ENCODE results near the gene LDHAL6B. TPM values are rescaled to one million over a fixed set of nuclear protein-coding genes. Genes with fewer than 3 reads are reported as not detected.
"Not testable (repeated sequence)": the region's sequence is repeated elsewhere in the genome, so short reads cannot be mapped to it uniquely, and the experiment has no call there.

The LDHAL6B gene
- total RNA-seq, 3 donors from 2014 or later, result not detected

DNA sequence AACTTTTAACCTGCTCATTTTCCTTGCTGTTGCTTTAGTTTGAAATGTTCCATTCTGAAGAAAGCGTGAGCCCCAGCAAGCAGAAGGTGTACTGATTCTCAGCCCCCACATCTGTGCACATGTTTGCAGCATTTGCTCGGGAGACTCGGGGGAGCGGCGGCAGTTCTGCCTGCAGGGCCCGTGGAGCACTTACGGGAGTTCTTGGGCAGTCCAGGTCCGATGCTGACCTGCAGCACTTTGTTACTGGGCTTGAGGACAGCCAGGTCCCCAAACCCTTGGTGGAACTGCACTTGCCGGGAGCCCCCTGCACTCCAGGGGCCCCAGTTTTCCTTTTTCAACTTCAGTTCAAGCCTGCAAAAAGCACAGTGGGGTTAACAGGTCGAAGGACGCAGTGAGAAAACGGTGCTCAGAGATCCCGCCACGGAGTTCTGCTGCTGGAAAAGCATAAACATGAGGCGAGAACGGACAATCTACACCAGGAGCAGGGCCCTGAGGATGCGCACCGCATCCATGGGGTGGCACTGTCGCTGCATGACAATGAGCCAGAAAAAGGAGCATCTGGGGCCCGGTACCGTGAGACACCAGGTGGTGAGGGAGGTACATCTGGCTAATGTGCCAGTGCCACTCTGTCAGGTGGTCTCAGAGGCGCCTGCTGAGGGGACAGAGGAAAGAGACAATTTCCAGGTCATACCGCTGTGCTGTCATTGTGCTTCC is 45.6 kb upstream of the LDHAL6B start:
- TF ChIP-seq, protein P1, sequence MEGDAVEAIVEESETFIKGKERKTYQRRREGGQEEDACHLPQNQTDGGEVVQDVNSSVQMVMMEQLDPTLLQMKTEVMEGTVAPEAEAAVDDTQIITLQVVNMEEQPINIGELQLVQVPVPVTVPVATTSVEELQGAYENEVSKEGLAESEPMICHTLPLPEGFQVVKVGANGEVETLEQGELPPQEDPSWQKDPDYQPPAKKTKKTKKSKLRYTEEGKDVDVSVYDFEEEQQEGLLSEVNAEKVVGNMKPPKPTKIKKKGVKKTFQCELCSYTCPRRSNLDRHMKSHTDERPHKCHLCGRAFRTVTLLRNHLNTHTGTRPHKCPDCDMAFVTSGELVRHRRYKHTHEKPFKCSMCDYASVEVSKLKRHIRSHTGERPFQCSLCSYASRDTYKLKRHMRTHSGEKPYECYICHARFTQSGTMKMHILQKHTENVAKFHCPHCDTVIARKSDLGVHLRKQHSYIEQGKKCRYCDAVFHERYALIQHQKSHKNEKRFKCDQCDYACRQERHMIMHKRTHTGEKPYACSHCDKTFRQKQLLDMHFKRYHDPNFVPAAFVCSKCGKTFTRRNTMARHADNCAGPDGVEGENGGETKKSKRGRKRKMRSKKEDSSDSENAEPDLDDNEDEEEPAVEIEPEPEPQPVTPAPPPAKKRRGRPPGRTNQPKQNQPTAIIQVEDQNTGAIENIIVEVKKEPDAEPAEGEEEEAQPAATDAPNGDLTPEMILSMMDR (IDR thresholded peaks at IDR 0.05), result no peak
- ATAC-seq (peak; percentile 44), DNase-seq (no peak)
- intact Hi-C loops (cut with DNase I, micrococcal nuclease), result no loop called here
- no peaks in the 10 kb centered on the region for H3K9me3 ChIP-seq
- no peaks in the 10 kb centered on the region for H3K36me3 ChIP-seq (ENCODE audit: low read depth)
- no peak overlapping the region for H3K4me3 ChIP-seq
- no peaks in the 10 kb centered on the region for H3K4me1 ChIP-seq (ENCODE audit: low read depth)

DNA sequence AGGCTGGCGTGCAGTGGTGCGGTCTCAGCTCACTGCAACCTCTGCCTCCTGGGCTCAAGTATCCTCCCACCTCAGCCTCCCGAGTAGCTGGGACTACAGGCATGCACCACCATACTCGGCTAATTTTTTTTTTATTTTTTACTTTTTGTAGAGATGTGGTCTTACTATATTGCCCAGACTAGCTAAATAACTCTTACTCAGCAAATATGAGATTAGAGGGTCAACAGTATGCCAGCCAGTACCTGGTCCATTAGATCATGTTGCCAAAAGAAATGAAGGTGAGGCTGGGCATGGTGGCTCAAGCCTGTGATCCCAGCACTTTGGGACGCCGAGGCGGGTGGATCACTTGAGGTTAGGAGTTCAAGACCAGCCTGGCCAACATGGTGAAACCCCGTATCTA is 44.6 kb upstream of the LDHAL6B start:
- H3K9me3 ChIP-seq; H3K36me3 ChIP-seq (ENCODE audit: low read depth); DNase-seq; ATAC-seq; H3K4me1 ChIP-seq (ENCODE audit: low read depth); intact Hi-C loops (cut with DNase I, micrococcal nuclease); H3K4me3 ChIP-seq: not testable (repeated sequence)

DNA sequence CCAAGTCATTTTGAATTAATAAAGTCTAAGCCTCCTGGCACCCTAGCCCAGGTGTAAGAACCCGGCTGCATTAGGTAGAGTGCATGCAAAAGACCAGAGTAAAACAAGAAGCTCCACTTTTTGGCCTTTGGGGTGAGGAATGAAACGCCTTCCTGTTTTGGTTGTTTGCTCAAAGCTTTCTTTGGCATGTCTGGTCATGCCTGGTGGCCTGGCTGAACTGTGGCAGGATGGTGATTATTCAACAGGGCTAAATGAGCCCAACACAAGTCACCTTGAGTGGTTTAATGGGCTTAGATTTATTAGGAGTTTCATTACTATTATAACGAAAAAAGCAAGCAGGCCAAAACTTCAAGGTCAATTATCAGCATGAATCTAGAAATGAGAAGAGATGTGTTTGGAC is 40.9 kb upstream of the LDHAL6B start:
- no peak overlapping the region for H3K4me3 ChIP-seq
- H3K36me3 ChIP-seq (ENCODE audit: low read depth), result no peaks in the 10 kb centered on the region
- H3K9me3 ChIP-seq, result no peaks in the 10 kb centered on the region
- no peak for ATAC-seq
- TF ChIP-seq, protein P1 (IDR thresholded peaks at IDR 0.05), result no peak
- intact Hi-C loops (cut with DNase I, micrococcal nuclease), result no loop called here
- no peak for DNase-seq
- H3K4me1 ChIP-seq (ENCODE audit: low read depth), result no peaks in the 10 kb centered on the region

DNA sequence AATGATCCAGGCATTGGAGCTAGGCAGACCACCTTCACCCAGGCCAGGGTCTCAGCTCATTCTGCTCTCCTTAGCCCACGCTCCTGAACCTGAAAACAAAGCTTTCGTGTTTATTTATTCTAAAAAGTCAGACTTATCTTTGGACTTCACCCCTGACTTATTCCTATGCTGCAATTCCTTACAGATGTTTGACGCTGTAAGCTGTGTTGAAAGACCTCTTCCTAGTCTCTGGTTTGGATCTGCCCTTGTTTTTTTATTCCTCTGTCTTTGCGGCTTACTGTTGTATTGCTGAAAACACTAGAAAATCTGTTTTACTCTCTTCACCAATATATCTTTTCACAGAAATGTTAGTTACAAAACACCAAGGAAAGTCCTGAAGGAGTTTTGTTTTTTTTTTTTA is 40.5 kb upstream of the LDHAL6B start:
- H3K4me1 ChIP-seq (ENCODE audit: low read depth), result no peaks in the 10 kb centered on the region
- TF ChIP-seq, protein P1 (IDR thresholded peaks at IDR 0.05), result no peak
- DNase-seq (no peak), ATAC-seq (no peak)
- no peaks in the 10 kb centered on the region for H3K36me3 ChIP-seq (ENCODE audit: low read depth)
- no peak overlapping the region for H3K4me3 ChIP-seq
- H3K9me3 ChIP-seq, result no peaks in the 10 kb centered on the region
- intact Hi-C loops (cut with DNase I, micrococcal nuclease), result no loop called here

DNA sequence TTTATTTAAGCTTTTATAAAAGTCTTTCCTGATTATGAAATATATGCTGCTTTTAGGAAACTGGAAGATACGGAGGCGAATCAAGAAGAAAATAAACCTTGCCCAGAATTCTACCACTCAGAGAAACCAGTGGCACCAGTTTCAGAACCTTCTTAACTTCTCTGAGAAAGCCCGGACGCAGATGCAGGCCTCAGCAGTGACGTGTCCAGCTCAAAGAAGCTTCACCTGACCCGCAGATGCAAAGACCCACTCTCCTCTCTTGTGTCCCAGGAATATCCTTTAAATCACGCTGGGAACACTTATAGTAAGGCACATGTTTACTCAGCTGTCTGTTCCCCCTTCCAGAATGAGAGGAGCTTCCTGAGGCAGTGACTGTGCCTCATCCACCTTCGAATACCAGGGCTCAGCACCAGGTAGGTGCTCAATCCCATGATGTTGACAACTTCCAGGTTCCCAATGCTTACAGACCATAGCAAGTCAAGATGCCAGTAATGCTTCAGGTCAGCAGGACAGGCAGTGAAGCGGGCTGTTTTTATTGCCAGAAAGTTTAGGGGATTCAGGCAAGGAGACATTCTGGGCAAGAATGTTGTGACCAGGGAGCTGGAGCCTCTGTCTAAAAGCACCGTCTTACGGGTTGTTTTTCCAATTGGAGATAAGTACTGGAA is 39.9 kb upstream of the LDHAL6B start:
- intact Hi-C loops (cut with DNase I, micrococcal nuclease), result no loop called here
- TF ChIP-seq, protein P1 (IDR thresholded peaks at IDR 0.05), result no peak
- Histone ChIP-seq H3K36me3 (ENCODE audit: low read depth) (no peaks in the 10 kb centered on the region), H3K4me1 (ENCODE audit: low read depth) (no peaks in the 10 kb centered on the region), H3K9me3 (no peaks in the 10 kb centered on the region), H3K4me3 (no peak overlapping the region)
- DNase-seq (no peak), ATAC-seq (no peak)

DNA sequence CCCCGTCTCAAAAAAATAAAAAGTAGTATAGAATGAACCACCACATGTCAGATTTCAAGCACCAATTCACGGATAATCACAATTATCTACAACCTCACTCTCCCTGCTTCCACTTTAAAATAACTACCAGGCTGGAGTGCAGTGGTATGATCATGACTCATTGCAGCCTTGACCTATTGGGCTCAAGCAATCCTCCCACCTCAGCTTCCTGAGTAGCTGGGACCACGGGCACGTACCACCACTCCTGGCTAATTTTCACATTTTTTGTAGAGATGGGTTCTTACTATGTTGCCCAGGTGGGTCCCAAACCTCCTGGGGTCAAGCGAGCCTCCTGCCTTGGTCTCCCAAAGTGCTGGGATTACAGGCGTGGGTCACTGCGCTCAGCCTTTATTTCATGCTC is 38.1 kb upstream of the LDHAL6B start:
- Histone ChIP-seq H3K4me3 (no peak overlapping the region), H3K36me3 (ENCODE audit: low read depth) (no peaks in the 10 kb centered on the region), H3K4me1 (ENCODE audit: low read depth) (no peaks in the 10 kb centered on the region), H3K9me3 (no peaks in the 10 kb centered on the region)
- DNase-seq (no peak), ATAC-seq (no peak)
- TF ChIP-seq, protein P1 (IDR thresholded peaks at IDR 0.05), result no peak
- intact Hi-C loops (cut with DNase I, micrococcal nuclease), result no loop called here
